WTC11 (cell line): ENCODE data around the gene CFAP119. TPM values are rescaled to one million over a fixed set of nuclear protein-coding genes. Genes with fewer than 3 reads are reported as not detected.

Experiments
- ATAC-seq: fragments of 200-7000 bp; cut with Tn5 transposase; 2 replicates; pipeline ENCODE4 v1.10.0; 2021; ENCODE audit warnings: mild to moderate bottlenecking, moderate library complexity
- CTCF ChIA-PET: fragments of 300-600 bp; sonication (Branson Sonifier 250); formaldehyde crosslinking; loops from one replicate; lab custom pipeline; 2021; ENCODE audit warnings: antibody characterized with exemption; lab: Charles Lee
- POLR2A ChIA-PET: fragments of 350-600 bp; sonication (Branson Sonifier 250); formaldehyde crosslinking; loops from one replicate; lab custom pipeline; 2021; ENCODE audit warnings: antibody characterized with exemption; lab: Charles Lee
- DNase-seq: peaks from one replicate; pipeline ENCODE4 v3.0.0; 2021; ENCODE audit warnings: low spot score
- H3K27ac Mint-ChIP-seq: 2 replicates; pipeline ENCODE4 v1.8.0; 2021; ENCODE audit warnings: mixed read lengths
- H3K27me3 Mint-ChIP-seq: 2 replicates; pipeline ENCODE4 v1.8.0; 2021; ENCODE audit warnings: low read depth, mild to moderate bottlenecking, moderate library complexity, mixed read lengths
- H3K36me3 Mint-ChIP-seq: 2 replicates; pipeline ENCODE4 v1.8.0; 2021; ENCODE audit warnings: mixed read lengths
- H3K4me1 Mint-ChIP-seq: 2 replicates; pipeline ENCODE4 v1.8.0; 2022; ENCODE audit warnings: mixed read lengths
- H3K4me3 Mint-ChIP-seq: 2 replicates; pipeline ENCODE4 v1.8.0; 2021; ENCODE audit warnings: mild to moderate bottlenecking, moderate library complexity, mixed read lengths
- H3K9me3 Mint-ChIP-seq: 2 replicates; pipeline ENCODE4 v1.8.0; 2021; ENCODE audit warnings: mixed read lengths
- ATF1 ChIP-seq: sonication (generic); formaldehyde crosslinking; IDR thresholded peaks from 2 replicates; pipeline ENCODE4 v1.8.1; 2023; ENCODE audit warnings: mild to moderate bottlenecking, moderate library complexity, missing genetic modification reagents
- CBFB ChIP-seq: sonication (generic); formaldehyde crosslinking; IDR thresholded peaks from 2 replicates; pipeline ENCODE4 v1.8.1; 2022; ENCODE audit warnings: mild to moderate bottlenecking, low read depth, missing genetic modification reagents
- ELF4 ChIP-seq: sonication (generic); formaldehyde crosslinking; IDR thresholded peaks from 2 replicates; pipeline ENCODE4 v1.8.1; 2022; ENCODE audit warnings: low read depth, mild to moderate bottlenecking, moderate library complexity, missing genetic modification reagents
- FOXJ3 ChIP-seq: sonication (generic); formaldehyde crosslinking; IDR thresholded peaks from 2 replicates; pipeline ENCODE4 v1.9.0; 2021; ENCODE audit warnings: missing genetic modification reagents, mild to moderate bottlenecking, borderline replicate concordance
- MYBL2 ChIP-seq: sonication (generic); formaldehyde crosslinking; IDR thresholded peaks from 2 replicates; pipeline ENCODE4 v1.8.1; 2023; ENCODE audit warnings: mild to moderate bottlenecking, moderate library complexity, missing genetic modification reagents
- NR1H2 ChIP-seq: sonication (generic); formaldehyde crosslinking; IDR thresholded peaks from 2 replicates; pipeline ENCODE4 v1.9.0; 2021; ENCODE audit warnings: mild to moderate bottlenecking, moderate library complexity, missing genetic modification reagents
- SMAD4 ChIP-seq: sonication (generic); formaldehyde crosslinking; IDR thresholded peaks from 2 replicates; pipeline ENCODE4 v1.8.0; 2022; ENCODE audit warnings: mild to moderate bottlenecking, missing genetic modification reagents
- ZBTB43 ChIP-seq: sonication (generic); formaldehyde crosslinking; IDR thresholded peaks from 2 replicates; pipeline ENCODE4 v1.8.1; 2023; ENCODE audit warnings: mild to moderate bottlenecking, missing genetic modification reagents
- ZNF121 ChIP-seq: sonication (generic); formaldehyde crosslinking; IDR thresholded peaks from 2 replicates; pipeline ENCODE4 v1.8.0; 2023; ENCODE audit warnings: missing genetic modification reagents
- ZNF281 ChIP-seq: sonication (generic); formaldehyde crosslinking; IDR thresholded peaks from 2 replicates; pipeline ENCODE4 v1.8.0; 2023; ENCODE audit warnings: mild to moderate bottlenecking, missing genetic modification reagents
- ZNF396 ChIP-seq: fragments of 250-450 bp; sonication (Bioruptor Pico); IDR thresholded peaks from 2 replicates; pipeline ENCODE4 v1.8.0; 2021; ENCODE audit warnings: mild to moderate bottlenecking, moderate library complexity, borderline replicate concordance
- total RNA-seq: library from RNA; stranded (reverse); gene quantifications from 3 replicates; pipeline ENCODE4 v1.2.3, GENCODE V29; 2021
- TF ChIP-seq, protein P1 (sequence below): sonication (generic); formaldehyde crosslinking; IDR thresholded peaks from 2 replicates; pipeline ENCODE4 v1.8.1; 2023; ENCODE audit warnings: mild to moderate bottlenecking, missing genetic modification reagents
- TF ChIP-seq, protein P2 (sequence below): fragments of 250-450 bp; sonication (Bioruptor Pico); IDR thresholded peaks from 2 replicates; pipeline ENCODE4 v1.9.0; 2021; ENCODE audit warnings: moderate library complexity, mild to moderate bottlenecking, inconsistent platforms, borderline replicate concordance
- TF ChIP-seq, protein P3 (sequence below): sonication (generic); formaldehyde crosslinking; conservative IDR thresholded peaks from 2 replicates; pipeline ENCODE4 v1.8.1; 2023; ENCODE audit warnings: mild to moderate bottlenecking, low read depth, missing genetic modification reagents, moderate library complexity
- TF ChIP-seq, protein P4 (sequence below): fragments of 250-450 bp; sonication (Bioruptor Pico); IDR thresholded peaks from 2 replicates; pipeline ENCODE4 v1.9.0; 2021; ENCODE audit warnings: mild to moderate bottlenecking
- TF ChIP-seq, protein P5 (sequence below): sonication (generic); formaldehyde crosslinking; IDR thresholded peaks from 2 replicates; pipeline ENCODE4 v1.8.1; 2023; ENCODE audit warnings: mild to moderate bottlenecking, missing genetic modification reagents, borderline replicate concordance

CFAP119 gene
- total RNA-seq, 1 experiment from 2014 or later, result 6.6 TPM

- TF ChIP-seq ZNF281 (CRISPR knock-in tag) (no peak), ZNF396 (CRISPR knock-in tag) (no peak)
- TF ChIP-seq, protein P1, sequence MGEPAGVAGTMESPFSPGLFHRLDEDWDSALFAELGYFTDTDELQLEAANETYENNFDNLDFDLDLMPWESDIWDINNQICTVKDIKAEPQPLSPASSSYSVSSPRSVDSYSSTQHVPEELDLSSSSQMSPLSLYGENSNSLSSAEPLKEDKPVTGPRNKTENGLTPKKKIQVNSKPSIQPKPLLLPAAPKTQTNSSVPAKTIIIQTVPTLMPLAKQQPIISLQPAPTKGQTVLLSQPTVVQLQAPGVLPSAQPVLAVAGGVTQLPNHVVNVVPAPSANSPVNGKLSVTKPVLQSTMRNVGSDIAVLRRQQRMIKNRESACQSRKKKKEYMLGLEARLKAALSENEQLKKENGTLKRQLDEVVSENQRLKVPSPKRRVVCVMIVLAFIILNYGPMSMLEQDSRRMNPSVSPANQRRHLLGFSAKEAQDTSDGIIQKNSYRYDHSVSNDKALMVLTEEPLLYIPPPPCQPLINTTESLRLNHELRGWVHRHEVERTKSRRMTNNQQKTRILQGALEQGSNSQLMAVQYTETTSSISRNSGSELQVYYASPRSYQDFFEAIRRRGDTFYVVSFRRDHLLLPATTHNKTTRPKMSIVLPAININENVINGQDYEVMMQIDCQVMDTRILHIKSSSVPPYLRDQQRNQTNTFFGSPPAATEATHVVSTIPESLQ (CRISPR knock-in tag), result no peak
Observed at GRCh38 chr16:30787613-30788378, 25.9 kb upstream of the CFAP119 start (continued).

DNA sequence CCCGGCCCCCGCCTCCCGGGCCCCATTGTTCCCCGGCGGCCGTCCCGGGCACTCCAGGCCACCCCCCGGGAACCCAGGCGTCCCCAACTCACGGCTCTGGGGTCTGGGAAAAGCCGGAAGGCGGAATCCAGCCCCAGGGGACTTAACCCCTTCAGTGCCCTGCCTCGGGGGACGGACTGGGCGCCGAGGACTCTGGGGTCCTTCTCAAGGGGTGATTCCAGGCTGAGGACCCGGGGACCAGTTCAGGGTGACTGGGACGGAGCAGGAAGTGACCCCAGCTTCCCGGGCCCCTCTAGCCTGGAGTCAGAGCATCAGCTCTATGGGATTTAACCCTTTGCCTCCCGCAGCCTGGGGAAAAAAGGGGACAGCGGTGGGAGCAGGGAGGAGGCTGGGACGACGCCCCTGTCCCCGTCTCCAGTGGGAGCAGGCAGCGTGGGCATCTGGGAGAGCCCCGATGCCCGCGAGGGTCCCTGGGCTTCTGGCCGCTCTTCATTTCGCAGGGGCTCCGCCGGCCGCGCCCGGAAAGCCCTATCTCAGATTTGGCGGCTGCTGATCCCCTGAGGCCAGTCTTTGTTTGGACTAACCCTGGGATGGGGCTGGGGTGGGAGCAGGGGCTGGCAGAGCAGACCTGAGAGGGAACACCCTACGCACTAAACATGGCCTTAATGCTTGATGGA lies 25.2 kb upstream of the CFAP119 start, which contains the start of gene ZNF629:
TSS of gene ZNF629 (minus strand) at position 270 of the 677 bp plus-strand sequence. CDS start 2,723 bp downstream, outside the sequence.
- peak; percentile 70 for DNase-seq
- POLR2A ChIA-PET, result interaction anchor here (0.6 to 2.0 kb wide), 5 partner anchors 8 to 861 kb away, joined by 3 to 15 read pairs (median 5); partner anchors contain the start of gene KCTD13
- no peak within 1 kb of the TSS for H3K27ac Mint-ChIP-seq
- H3K4me1 Mint-ChIP-seq, result peaks cover 13% of the 10 kb centered on the region
- H3K9me3 Mint-ChIP-seq, result no peaks in the 10 kb centered on the region
- H3K4me3 Mint-ChIP-seq, result peak within 1 kb of the TSS; percentile 84
- H3K36me3 Mint-ChIP-seq, result peaks cover 11% of the 10 kb centered on the region
- CTCF ChIA-PET, result interaction anchor here (0.9 to 2.0 kb wide), 6 partner anchors 16 to 155 kb away, joined by 3 to 12 read pairs (median 5); partner anchors contain the start of gene FBXL19
- peak; percentile 77 for ATAC-seq
- H3K27me3 Mint-ChIP-seq, result peaks cover 10% of the 10 kb centered on the region
- TF ChIP-seq ATF1 (CRISPR knock-in tag) (no peak), MYBL2 (no peak), NR1H2 (CRISPR knock-in tag) (no peak), ZBTB43 (0 out of 2 replicates have a peak, but pooled peaks have one; percentile 32), FOXJ3 (no peak), CBFB (CRISPR knock-in tag) (no peak), ELF4 (CRISPR knock-in tag) (no peak), ZNF396 (CRISPR knock-in tag) (no peak), SMAD4 (CRISPR knock-in tag) (no peak), ZNF121 (CRISPR knock-in tag) (no peak)
- TF ChIP-seq, protein P2, sequence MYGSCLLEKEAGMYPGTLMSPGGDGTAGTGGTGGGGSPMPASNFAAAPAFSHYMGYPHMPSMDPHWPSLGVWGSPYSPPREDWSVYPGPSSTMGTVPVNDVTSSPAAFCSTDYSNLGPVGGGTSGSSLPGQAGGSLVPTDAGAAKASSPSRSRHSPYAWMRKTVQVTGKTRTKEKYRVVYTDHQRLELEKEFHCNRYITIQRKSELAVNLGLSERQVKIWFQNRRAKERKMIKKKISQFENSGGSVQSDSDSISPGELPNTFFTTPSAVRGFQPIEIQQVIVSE, result no peak
- TF ChIP-seq, protein P3, sequence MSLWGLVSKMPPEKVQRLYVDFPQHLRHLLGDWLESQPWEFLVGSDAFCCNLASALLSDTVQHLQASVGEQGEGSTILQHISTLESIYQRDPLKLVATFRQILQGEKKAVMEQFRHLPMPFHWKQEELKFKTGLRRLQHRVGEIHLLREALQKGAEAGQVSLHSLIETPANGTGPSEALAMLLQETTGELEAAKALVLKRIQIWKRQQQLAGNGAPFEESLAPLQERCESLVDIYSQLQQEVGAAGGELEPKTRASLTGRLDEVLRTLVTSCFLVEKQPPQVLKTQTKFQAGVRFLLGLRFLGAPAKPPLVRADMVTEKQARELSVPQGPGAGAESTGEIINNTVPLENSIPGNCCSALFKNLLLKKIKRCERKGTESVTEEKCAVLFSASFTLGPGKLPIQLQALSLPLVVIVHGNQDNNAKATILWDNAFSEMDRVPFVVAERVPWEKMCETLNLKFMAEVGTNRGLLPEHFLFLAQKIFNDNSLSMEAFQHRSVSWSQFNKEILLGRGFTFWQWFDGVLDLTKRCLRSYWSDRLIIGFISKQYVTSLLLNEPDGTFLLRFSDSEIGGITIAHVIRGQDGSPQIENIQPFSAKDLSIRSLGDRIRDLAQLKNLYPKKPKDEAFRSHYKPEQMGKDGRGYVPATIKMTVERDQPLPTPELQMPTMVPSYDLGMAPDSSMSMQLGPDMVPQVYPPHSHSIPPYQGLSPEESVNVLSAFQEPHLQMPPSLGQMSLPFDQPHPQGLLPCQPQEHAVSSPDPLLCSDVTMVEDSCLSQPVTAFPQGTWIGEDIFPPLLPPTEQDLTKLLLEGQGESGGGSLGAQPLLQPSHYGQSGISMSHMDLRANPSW (CRISPR knock-in tag), result no peak
- TF ChIP-seq, protein P4, sequence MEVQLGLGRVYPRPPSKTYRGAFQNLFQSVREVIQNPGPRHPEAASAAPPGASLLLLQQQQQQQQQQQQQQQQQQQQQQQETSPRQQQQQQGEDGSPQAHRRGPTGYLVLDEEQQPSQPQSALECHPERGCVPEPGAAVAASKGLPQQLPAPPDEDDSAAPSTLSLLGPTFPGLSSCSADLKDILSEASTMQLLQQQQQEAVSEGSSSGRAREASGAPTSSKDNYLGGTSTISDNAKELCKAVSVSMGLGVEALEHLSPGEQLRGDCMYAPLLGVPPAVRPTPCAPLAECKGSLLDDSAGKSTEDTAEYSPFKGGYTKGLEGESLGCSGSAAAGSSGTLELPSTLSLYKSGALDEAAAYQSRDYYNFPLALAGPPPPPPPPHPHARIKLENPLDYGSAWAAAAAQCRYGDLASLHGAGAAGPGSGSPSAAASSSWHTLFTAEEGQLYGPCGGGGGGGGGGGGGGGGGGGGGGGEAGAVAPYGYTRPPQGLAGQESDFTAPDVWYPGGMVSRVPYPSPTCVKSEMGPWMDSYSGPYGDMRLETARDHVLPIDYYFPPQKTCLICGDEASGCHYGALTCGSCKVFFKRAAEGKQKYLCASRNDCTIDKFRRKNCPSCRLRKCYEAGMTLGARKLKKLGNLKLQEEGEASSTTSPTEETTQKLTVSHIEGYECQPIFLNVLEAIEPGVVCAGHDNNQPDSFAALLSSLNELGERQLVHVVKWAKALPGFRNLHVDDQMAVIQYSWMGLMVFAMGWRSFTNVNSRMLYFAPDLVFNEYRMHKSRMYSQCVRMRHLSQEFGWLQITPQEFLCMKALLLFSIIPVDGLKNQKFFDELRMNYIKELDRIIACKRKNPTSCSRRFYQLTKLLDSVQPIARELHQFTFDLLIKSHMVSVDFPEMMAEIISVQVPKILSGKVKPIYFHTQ (CRISPR knock-in tag), result no peak
- TF ChIP-seq, protein P5, sequence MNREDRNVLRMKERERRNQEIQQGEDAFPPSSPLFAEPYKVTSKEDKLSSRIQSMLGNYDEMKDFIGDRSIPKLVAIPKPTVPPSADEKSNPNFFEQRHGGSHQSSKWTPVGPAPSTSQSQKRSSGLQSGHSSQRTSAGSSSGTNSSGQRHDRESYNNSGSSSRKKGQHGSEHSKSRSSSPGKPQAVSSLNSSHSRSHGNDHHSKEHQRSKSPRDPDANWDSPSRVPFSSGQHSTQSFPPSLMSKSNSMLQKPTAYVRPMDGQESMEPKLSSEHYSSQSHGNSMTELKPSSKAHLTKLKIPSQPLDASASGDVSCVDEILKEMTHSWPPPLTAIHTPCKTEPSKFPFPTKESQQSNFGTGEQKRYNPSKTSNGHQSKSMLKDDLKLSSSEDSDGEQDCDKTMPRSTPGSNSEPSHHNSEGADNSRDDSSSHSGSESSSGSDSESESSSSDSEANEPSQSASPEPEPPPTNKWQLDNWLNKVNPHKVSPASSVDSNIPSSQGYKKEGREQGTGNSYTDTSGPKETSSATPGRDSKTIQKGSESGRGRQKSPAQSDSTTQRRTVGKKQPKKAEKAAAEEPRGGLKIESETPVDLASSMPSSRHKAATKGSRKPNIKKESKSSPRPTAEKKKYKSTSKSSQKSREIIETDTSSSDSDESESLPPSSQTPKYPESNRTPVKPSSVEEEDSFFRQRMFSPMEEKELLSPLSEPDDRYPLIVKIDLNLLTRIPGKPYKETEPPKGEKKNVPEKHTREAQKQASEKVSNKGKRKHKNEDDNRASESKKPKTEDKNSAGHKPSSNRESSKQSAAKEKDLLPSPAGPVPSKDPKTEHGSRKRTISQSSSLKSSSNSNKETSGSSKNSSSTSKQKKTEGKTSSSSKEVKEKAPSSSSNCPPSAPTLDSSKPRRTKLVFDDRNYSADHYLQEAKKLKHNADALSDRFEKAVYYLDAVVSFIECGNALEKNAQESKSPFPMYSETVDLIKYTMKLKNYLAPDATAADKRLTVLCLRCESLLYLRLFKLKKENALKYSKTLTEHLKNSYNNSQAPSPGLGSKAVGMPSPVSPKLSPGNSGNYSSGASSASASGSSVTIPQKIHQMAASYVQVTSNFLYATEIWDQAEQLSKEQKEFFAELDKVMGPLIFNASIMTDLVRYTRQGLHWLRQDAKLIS (CRISPR knock-in tag), result no peak
